GM10847 (cell line): Measurements from ENCODE around the gene RAB37.

Experiments
- POLR2A ChIP-seq: IDR thresholded peaks from 2 replicates; pipeline ENCODE4 v1.6.1; 2011; ENCODE audit not compliant: insufficient read length; ENCODE audit errors: extremely low read depth

Gene RAB37

DNA sequence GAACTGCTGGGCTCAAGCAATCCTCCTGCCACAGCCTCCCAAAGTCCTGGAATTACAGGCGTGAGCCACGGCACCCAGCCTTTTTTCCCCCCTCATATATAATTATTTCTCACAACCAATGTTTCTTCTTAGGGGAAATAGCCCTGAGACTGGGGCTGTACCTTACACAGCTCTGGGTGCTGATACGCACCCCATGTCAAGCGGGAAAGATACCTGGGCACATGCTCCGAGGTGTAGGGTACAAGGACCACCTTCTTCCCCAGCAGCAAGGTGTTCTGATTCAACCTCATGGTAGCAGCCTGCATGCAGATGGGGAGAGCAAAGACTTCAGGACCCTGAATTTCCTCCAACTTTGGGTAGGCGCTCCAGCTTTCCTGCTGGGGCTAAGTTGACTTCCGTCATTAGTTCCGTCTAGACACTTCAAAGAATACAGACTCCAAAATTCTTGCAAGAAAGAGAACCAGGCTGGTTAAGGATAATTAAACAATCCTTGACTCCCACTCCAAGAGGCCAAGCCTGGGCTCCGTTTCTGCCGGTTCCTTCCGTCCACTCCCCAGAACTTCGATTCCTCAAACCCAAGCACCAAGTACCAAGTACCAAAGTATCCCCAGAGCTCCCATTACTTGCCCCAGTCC is 38.5 kb downstream of the RAB37 start:
- no peak for TF ChIP-seq POLR2A

- TF ChIP-seq POLR2A, result peak; percentile 67
Measured at GRCh38 chr17:74776044-74776962, 39.2 kb downstream of the RAB37 start, which contains the start of gene NAT9. Gene NAT9 (minus strand): TSS chr17:74776345. CDS start chr17:74775698, 647 bp downstream.

- TF ChIP-seq POLR2A, result no peak
Measured at GRCh38 chr17:74776990-74777389, 39.9 kb downstream of the RAB37 start.

GRCh38 chr17:74777901-74778515 is 41.0 kb downstream of the RAB37 start:
- TF ChIP-seq POLR2A, result no peak

DNA sequence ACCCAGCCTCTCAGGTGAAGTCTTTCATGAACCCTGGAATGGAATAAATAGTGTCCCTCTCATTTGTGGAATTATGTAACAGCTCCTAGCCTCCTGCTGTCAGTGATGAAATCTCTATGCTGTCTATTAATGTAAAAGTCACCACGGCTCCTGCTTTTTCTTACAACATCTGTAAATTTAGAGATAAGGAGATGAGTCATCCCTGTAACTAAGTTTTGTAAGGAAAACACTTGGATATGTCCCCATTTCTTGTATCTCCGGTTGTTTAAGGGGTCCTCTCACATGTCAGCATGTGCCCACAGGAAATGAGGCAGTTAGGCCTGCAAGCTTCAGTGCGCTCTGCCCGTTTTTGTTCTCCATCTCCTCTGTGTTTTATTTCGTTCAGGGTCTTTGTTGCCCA is 41.9 kb downstream of the RAB37 start:
- no peak for TF ChIP-seq POLR2A

GRCh38 chr17:74779501-74779900 is 42.4 kb downstream of the RAB37 start:
- no peak for TF ChIP-seq POLR2A

- TF ChIP-seq POLR2A, result no peak
Measured at GRCh38 chr17:74779948-74780400, 42.9 kb downstream of the RAB37 start.

- TF ChIP-seq POLR2A, result no peak
Measured at GRCh38 chr17:74780443-74781238, 43.6 kb downstream of the RAB37 start.

DNA sequence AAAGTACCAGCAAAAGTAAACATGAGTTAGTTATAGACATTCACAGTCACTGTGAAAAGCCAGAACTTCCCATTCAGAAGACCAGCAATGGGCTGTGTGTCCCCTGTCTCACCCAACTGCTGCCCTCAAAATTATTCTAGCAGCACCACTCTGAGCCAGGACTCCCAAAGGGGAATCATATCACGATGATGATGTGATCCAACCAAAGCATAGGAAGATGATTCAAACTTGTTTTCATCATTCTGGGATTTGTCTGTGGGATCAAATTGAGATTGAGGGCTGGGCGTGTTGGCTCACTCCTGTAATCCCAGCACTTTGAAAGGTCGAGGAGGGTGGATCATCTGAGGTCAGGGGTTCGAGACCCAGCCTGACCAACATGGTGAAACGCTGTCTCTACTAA is 45.5 kb downstream of the RAB37 start:
- TF ChIP-seq POLR2A, result no peak

- no peak for TF ChIP-seq POLR2A
Measured at GRCh38 chr17:74784125-74784810, 47.2 kb downstream of the RAB37 start.

GRCh38 chr17:74785096-74785980 is 48.3 kb downstream of the RAB37 start:
- TF ChIP-seq POLR2A, result no peak

DNA sequence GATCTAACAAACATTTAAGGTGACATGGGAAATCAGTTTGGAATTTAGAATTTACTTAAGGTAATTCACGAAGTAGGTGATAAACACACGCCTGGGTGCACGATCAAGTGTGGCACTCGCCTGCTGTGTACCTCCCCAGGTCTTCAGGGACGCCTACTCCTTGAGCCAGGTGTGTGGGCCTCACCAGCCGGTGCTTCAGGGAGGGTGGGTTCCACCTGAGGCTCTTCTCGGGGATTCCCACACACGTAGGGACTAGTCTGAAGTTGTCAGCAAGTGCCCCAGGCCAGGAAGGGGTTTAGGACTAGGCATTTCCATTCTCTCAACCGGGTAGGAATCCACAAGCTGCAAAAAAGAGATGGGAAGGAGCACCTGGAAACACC is 48.9 kb downstream of the RAB37 start:
- no peak for TF ChIP-seq POLR2A

- TF ChIP-seq POLR2A, result no peak
Measured at GRCh38 chr17:74786431-74787055, 49.5 kb downstream of the RAB37 start.
